B cell (primary cell): ENCODE data around the gene DIS3L2. TPM values are rescaled to one million over a fixed set of nuclear protein-coding genes. Genes with fewer than 3 reads are reported as not detected.

Source experiments
- ATAC-seq: fragments of 200-7000 bp; cut with Tn5 transposase; one replicate; pipeline ENCODE4 v1.10.0; 2021; ENCODE audit warnings: low read depth, mild to moderate bottlenecking, moderate number of reproducible peaks, moderate library complexity
- CTCF ChIA-PET: fragments of 350-600 bp; sonication (Branson Sonifier 250); formaldehyde crosslinking; loops from one replicate; lab custom pipeline; 2021; ENCODE audit warnings: antibody characterized with exemption, inconsistent platforms; lab: Charles Lee
- POLR2A ChIA-PET: fragments of 350-600 bp; sonication (Branson Sonifier 250); formaldehyde crosslinking; loops from one replicate; lab custom pipeline; 2021; ENCODE audit warnings: antibody characterized with exemption; lab: Charles Lee
- DNase-seq: peaks from one replicate; pipeline ENCODE4 v3.0.0; 2013
- H2AFZ ChIP-seq: 2 replicates; pipeline ENCODE4 v1.6.1; 2012; ENCODE audit warnings: mild to moderate bottlenecking, low read depth, low read length; ENCODE audit not compliant: insufficient read depth, poor library complexity, severe bottlenecking
- H3K27ac ChIP-seq, 2 donors: 1 replicate in 1 of 2; 2 replicates in 1 of 2; pipeline ENCODE4 v1.5.1; 2012 to 2013; ENCODE audit warnings: low read length in 2 of 2, mild to moderate bottlenecking in 2 of 2, moderate library complexity in 1 of 2
- H3K27me3 ChIP-seq, 4 experiments: fragments of 200-600 bp in 1 of 4; sonication (generic) in 1 of 4; replicated peaks in 1 of 4; 1 replicate in 2 of 4; 2 replicates in 2 of 4; pipeline versions ENCODE4 v1.6.1 to v1.7.0; 2013 to 2016; ENCODE audit warnings: low read length in 3 of 4, mild to moderate bottlenecking in 2 of 4, mixed read lengths in 1 of 4, moderate library complexity in 1 of 4; ENCODE audit not compliant: insufficient read depth in 4 of 4, control insufficient read depth in 3 of 4; ENCODE audit errors: control extremely low read depth in 1 of 4
- H3K36me3 ChIP-seq, 2 experiments: replicated peaks in 1 of 2; 1 replicate in 1 of 2; 2 replicates in 1 of 2; pipeline versions ENCODE4 v1.6.1 to v1.7.1; 2013; ENCODE audit warnings: low read length in 1 of 2; ENCODE audit not compliant: insufficient read depth in 2 of 2, control insufficient read depth in 1 of 2; ENCODE audit errors: control extremely low read depth in 1 of 2, extremely low read depth in 1 of 2
- H3K4me1 ChIP-seq, 2 donors: fragments of 200-600 bp in 1 of 2; sonication (generic) in 1 of 2; 1 replicate in 1 of 2; 2 replicates in 1 of 2; pipeline versions ENCODE4 v1.5.1 to v1.6.1; 2013 to 2017; ENCODE audit warnings: low read length in 2 of 2; ENCODE audit not compliant: control insufficient read depth in 2 of 2, insufficient read depth in 2 of 2
- H3K4me2 ChIP-seq: replicated peaks from 2 replicates; pipeline ENCODE3; 2012; ENCODE audit warnings: mild to moderate bottlenecking, low read depth, low read length; ENCODE audit not compliant: poor library complexity, severe bottlenecking
- H3K4me3 ChIP-seq, 5 experiments: fragments of 200-600 bp in 1 of 5; sonication (generic) in 1 of 5; 1 replicate in 3 of 5; 2 replicates in 2 of 5; pipeline versions ENCODE4 v1.5.1 to v1.7.0; 2011 to 2016; ENCODE audit warnings: low read length in 4 of 5, mild to moderate bottlenecking in 4 of 5, low read depth in 2 of 5, control low read depth in 1 of 5, moderate library complexity in 1 of 5; ENCODE audit not compliant: insufficient read depth in 1 of 5; ENCODE audit errors: control extremely low read depth in 1 of 5, extremely low read depth in 1 of 5
- H3K79me2 ChIP-seq: fragments of 200-600 bp; sonication (generic); one replicate; pipeline ENCODE4 v1.6.0; 2016; ENCODE audit warnings: low read length; ENCODE audit not compliant: control insufficient read depth, insufficient read depth
- H3K9ac ChIP-seq: fragments of 200-600 bp; sonication (generic); 2 replicates; pipeline ENCODE4 v1.6.1; 2017; ENCODE audit warnings: mild to moderate bottlenecking, low read length, moderate library complexity
- H3K9me3 ChIP-seq, 3 donors: one replicate each; pipeline versions ENCODE4 v1.6.1 to v1.7.1; 2013; ENCODE audit warnings: low read length in 2 of 3; ENCODE audit not compliant: control insufficient read depth in 2 of 3, insufficient read depth in 1 of 3; ENCODE audit errors: control extremely low read depth in 1 of 3
- H4K20me1 ChIP-seq: 2 replicates; pipeline ENCODE4 v1.6.0; 2012; ENCODE audit warnings: mild to moderate bottlenecking, low read length; ENCODE audit not compliant: insufficient read depth, control insufficient read depth, poor library complexity, severe bottlenecking
- H3K27ac Mint-ChIP-seq: one replicate; pipeline ENCODE4 v1.8.0; 2021; ENCODE audit warnings: mixed read lengths
- H3K27me3 Mint-ChIP-seq: one replicate; pipeline ENCODE4 v1.8.0; 2021; ENCODE audit warnings: mixed read lengths
- H3K4me1 Mint-ChIP-seq: one replicate; pipeline ENCODE4 v1.8.0; 2021; ENCODE audit warnings: mixed read lengths
- H3K4me3 Mint-ChIP-seq: one replicate; pipeline ENCODE4 v1.8.0; 2021; ENCODE audit warnings: mixed read lengths
- H3K9me3 Mint-ChIP-seq: one replicate; pipeline ENCODE4 v1.8.0; 2022; ENCODE audit warnings: mixed read lengths; ENCODE audit not compliant: insufficient read depth
- EZH2 ChIP-seq: IDR thresholded peaks from 2 replicates; pipeline ENCODE4 v1.6.1; 2012; ENCODE audit warnings: borderline replicate concordance, low read depth, mild to moderate bottlenecking, moderate library complexity, low read length; ENCODE audit not compliant: insufficient read depth, poor library complexity, severe bottlenecking
- WGBS: methylation state at CpG from one replicate; pipeline ENCODE4 v1.1.5; 2013; ENCODE audit warnings: missing lambda C conversion rate; ENCODE audit not compliant: insufficient coverage; 5-methylcytosine and 5-hydroxymethylcytosine counted together
- intact Hi-C: fragments of 100-400 bp; cut with micrococcal nuclease; formaldehyde crosslinking; loops from one replicate; pipeline ENCODE4 v1.10.0; 2022
- polyA plus RNA-seq: library from polyadenylated mRNA; depleted of rRNA; stranded (reverse); fragments of >200 nt; gene quantifications from 2 replicates; pipeline ENCODE4 v1.2.3, GENCODE V29; 2012
- total RNA-seq, 2 donors: library from RNA; stranded (reverse); fragments of 120-200 nt in 1 of 2; gene quantifications; 1 replicate in 1 of 2; 2 replicates in 1 of 2; pipeline versions ENCODE4 v1.2.3 to v1.2.4, GENCODE V29; 2013 to 2022
- TF ChIP-seq, protein P1 (sequence below): fragments of 200-600 bp; IDR thresholded peaks from one replicate; pipeline ENCODE4 v1.8.0; 2022; ENCODE audit warnings: antibody characterized with exemption, mild to moderate bottlenecking

DIS3L2 gene
- total and polyA plus RNA-seq, 2 donors (not counting 1 experiment from before 2014, with no cell fraction given) = 34.5 to 70.1 TPM

DNA sequence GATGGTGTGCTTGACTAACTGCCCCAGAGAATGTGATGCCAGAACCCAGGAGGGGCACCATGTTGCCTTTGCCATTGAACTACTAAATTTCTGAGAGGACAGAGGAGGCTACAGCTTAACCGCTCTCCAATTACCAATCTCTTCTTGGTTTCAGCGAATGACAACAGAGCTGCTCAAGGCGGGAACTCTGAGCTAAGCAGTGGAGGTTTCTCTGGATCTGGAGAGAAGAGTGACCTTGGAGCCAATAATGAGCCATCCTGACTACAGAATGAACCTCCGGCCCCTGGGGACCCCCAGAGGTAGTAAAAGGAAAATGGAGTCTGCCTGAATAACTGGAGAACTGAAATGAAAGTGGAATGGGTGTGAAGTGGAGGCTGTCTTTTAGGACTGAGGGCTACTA lies 53.2 kb downstream of the DIS3L2 start:
- ATAC-seq (no peak), DNase-seq (no peak)
- peaks cover 0 to 25% of the 10 kb centered on the region in 2 experiments for H3K36me3 ChIP-seq
- Mint-ChIP-seq H3K27me3 (no peaks in the 10 kb centered on the region), H3K9me3 (no peaks in the 10 kb centered on the region), H3K4me3 (no peak overlapping the region), H3K27ac (no peak overlapping the region), H3K4me1 (no peaks in the 10 kb centered on the region)
- no peak overlapping the region for H3K4me3 ChIP-seq
- H2AFZ ChIP-seq = no peak overlapping the region
- H4K20me1 ChIP-seq = peaks cover 8% of the 10 kb centered on the region
- no peak overlapping the region for H3K27ac ChIP-seq
- no peak overlapping the region for H3K9ac ChIP-seq
- CTCF ChIA-PET = no interaction called here
- no peaks in the 10 kb centered on the region for H3K27me3 ChIP-seq
- TF ChIP-seq, protein P1, sequence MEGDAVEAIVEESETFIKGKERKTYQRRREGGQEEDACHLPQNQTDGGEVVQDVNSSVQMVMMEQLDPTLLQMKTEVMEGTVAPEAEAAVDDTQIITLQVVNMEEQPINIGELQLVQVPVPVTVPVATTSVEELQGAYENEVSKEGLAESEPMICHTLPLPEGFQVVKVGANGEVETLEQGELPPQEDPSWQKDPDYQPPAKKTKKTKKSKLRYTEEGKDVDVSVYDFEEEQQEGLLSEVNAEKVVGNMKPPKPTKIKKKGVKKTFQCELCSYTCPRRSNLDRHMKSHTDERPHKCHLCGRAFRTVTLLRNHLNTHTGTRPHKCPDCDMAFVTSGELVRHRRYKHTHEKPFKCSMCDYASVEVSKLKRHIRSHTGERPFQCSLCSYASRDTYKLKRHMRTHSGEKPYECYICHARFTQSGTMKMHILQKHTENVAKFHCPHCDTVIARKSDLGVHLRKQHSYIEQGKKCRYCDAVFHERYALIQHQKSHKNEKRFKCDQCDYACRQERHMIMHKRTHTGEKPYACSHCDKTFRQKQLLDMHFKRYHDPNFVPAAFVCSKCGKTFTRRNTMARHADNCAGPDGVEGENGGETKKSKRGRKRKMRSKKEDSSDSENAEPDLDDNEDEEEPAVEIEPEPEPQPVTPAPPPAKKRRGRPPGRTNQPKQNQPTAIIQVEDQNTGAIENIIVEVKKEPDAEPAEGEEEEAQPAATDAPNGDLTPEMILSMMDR = no peak
- no peak for TF ChIP-seq EZH2
- POLR2A ChIA-PET = no interaction called here
- WGBS = 95% methylated on average over 2 of the region's 4 CpGs
- intact Hi-C loops = no loop called here
- H3K9me3 ChIP-seq = no peaks in the 10 kb centered on the region
- no peaks in the 10 kb centered on the region for H3K4me1 ChIP-seq
- no peak overlapping the region for H3K4me2 ChIP-seq
- H3K79me2 ChIP-seq = peaks cover 17% of the 10 kb centered on the region

DNA sequence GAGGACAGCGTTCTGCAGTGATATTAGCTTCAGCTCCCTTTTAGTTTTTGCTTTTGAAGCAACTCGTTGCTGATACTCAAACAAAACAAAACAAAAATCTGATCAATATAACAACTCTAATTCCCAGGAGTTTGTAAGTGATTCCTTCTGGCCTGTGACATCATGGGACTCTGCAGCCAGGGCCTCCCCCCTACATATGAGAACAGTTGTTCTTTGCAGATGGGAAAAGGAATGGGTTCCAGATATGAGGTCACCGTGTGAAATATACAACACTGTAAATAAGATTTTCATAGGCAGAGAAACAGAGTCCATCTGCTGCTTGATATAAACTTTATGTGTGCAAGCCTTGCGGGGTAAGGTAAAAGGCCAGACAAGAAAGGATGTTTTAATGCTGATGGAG lies 56.7 kb downstream of the DIS3L2 start:
- no peaks in the 10 kb centered on the region for H3K27me3 ChIP-seq
- H3K4me3 ChIP-seq = no peak overlapping the region
- 100% methylated on average over 1 of the region's 4 CpGs for WGBS
- H3K4me1 Mint-ChIP-seq = no peaks in the 10 kb centered on the region
- POLR2A ChIA-PET = no interaction called here
- no peak for TF ChIP-seq EZH2
- TF ChIP-seq, protein P1 = no peak
- H3K36me3 ChIP-seq = peaks cover 0 to 35% of the 10 kb centered on the region in 2 experiments
- no peak for DNase-seq
- no peaks in the 10 kb centered on the region for H3K4me1 ChIP-seq
- peaks cover 7% of the 10 kb centered on the region for H3K79me2 ChIP-seq
- ATAC-seq = no peak
- H3K27ac ChIP-seq = no peak overlapping the region
- H4K20me1 ChIP-seq = no peaks in the 10 kb centered on the region
- no peak overlapping the region for H3K4me2 ChIP-seq
- no peak overlapping the region for H3K9ac ChIP-seq
- H3K4me3 Mint-ChIP-seq = no peak overlapping the region
- no peaks in the 10 kb centered on the region for H3K9me3 Mint-ChIP-seq
- intact Hi-C loops = no loop called here
- CTCF ChIA-PET = no interaction called here
- H2AFZ ChIP-seq = no peak overlapping the region
- no peak overlapping the region for H3K27ac Mint-ChIP-seq
- H3K9me3 ChIP-seq = no peaks in the 10 kb centered on the region
- H3K27me3 Mint-ChIP-seq = no peaks in the 10 kb centered on the region
